A673 (cell line): ENCODE measurements around the gene TMEM198. TPM values are rescaled to one million over a fixed set of nuclear protein-coding genes. Genes with fewer than 3 reads are reported as not detected.

Experiments used
- BruUV-seq: library from RNA; stranded (reverse); fragments of 400-500 nt; replicated peaks from 2 replicates; lab custom pipeline; 2021; lab: Mats Ljungman, UMichigan
- CTCF ChIA-PET: fragments of 300-600 bp; sonication (Branson Sonifier 250); formaldehyde crosslinking; loops from one replicate; lab custom pipeline; 2022; ENCODE audit warnings: antibody characterized with exemption; lab: Charles Lee
- POLR2A ChIA-PET: fragments of 300-600 bp; sonication (Branson Sonifier 250); formaldehyde crosslinking; loops from one replicate; lab custom pipeline; 2022; ENCODE audit warnings: antibody characterized with exemption; ENCODE audit not compliant: low non-redundant PET; lab: Charles Lee
- DNase-seq: peaks from one replicate; pipeline ENCODE4 v3.0.0-alpha.2; 2015; ENCODE audit warnings: low spot score
- H3K27ac ChIP-seq: fragments of 200-600 bp; sonication (generic); 2 replicates; pipeline ENCODE4 v1.5.1; 2016; ENCODE audit warnings: mixed run types, low read depth, mild to moderate bottlenecking, mixed read lengths, antibody characterized with exemption, low read length; ENCODE audit not compliant: poor library complexity, severe bottlenecking
- H3K27me3 ChIP-seq: fragments of 200-600 bp; sonication (generic); replicated peaks from 2 replicates; pipeline ENCODE4 v1.6.1; 2017; ENCODE audit warnings: mixed run types, low read depth, mild to moderate bottlenecking, mixed read lengths, antibody characterized with exemption, low read length; ENCODE audit not compliant: insufficient read depth, poor library complexity
- H3K36me3 ChIP-seq: fragments of 200-600 bp; sonication (generic); 2 replicates; pipeline ENCODE4 v1.6.1; 2016; ENCODE audit warnings: mixed run types, mild to moderate bottlenecking, mixed read lengths, antibody characterized with exemption, low read length; ENCODE audit not compliant: insufficient read depth, poor library complexity, severe bottlenecking
- H3K4me1 ChIP-seq: fragments of 200-600 bp; sonication (generic); 2 replicates; pipeline ENCODE4 v1.6.1; 2017; ENCODE audit warnings: mixed run types, mild to moderate bottlenecking, mixed read lengths, antibody characterized with exemption, low read length; ENCODE audit not compliant: insufficient read depth, poor library complexity, severe bottlenecking
- H3K4me3 ChIP-seq: fragments of 200-600 bp; sonication (generic); 2 replicates; pipeline ENCODE4 v1.5.1; 2016; ENCODE audit warnings: low read depth, mixed run types, mild to moderate bottlenecking, mixed read lengths, low read length; ENCODE audit not compliant: poor library complexity, severe bottlenecking
- H3K9me3 ChIP-seq: fragments of 200-600 bp; sonication (generic); 2 replicates; pipeline ENCODE4 v1.6.1; 2016; ENCODE audit warnings: mixed run types, low read depth, mild to moderate bottlenecking, mixed read lengths, antibody characterized with exemption, low read length; ENCODE audit not compliant: poor library complexity, severe bottlenecking
- CTCF ChIP-seq: fragments of 300-800, 200-600 bp; sonication (generic); conservative IDR thresholded peaks from 2 replicates; pipeline ENCODE4 v1.5.1; 2017; ENCODE audit warnings: low read depth, mild to moderate bottlenecking, antibody characterized with exemption, low read length, moderate library complexity, mixed read lengths
- EZH2 ChIP-seq: fragments of 200-600 bp; sonication (generic); IDR thresholded peaks from 2 replicates; pipeline ENCODE4 v1.6.1; 2017; ENCODE audit warnings: borderline replicate concordance, low read depth, mild to moderate bottlenecking, mixed read lengths, antibody characterized with exemption, low read length; ENCODE audit not compliant: poor library complexity, severe bottlenecking
- intact Hi-C: fragments of 100-400 bp; cut with micrococcal nuclease; formaldehyde crosslinking; loops from one replicate; pipeline ENCODE4 v1.10.0; 2022; ENCODE audit not compliant: unreplicated experiment
- total RNA-seq: library from RNA; stranded (reverse); gene quantifications from 2 replicates; pipeline ENCODE4 v1.2.3, GENCODE V29; 2021

The TMEM198 gene
- total RNA-seq, 1 experiment from 2014 or later: 4.6 TPM

- Histone ChIP-seq H3K4me1 (peaks cover 29% of the 10 kb centered on the region), H3K36me3 (no peaks in the 10 kb centered on the region), H3K4me3 (no peak overlapping the region), H3K27me3 (no peaks in the 10 kb centered on the region), H3K27ac (no peak overlapping the region), H3K9me3 (no peaks in the 10 kb centered on the region)
- CTCF ChIA-PET: interaction anchor here (0.8 to 3.5 kb wide), 7 partner anchors 9 to 117 kb away, joined by 3 to 21 read pairs (median 4); partner anchors contain the start of gene GMPPA
- intact Hi-C loops: loop anchor here (5.0 kb wide), 1 partner anchor 43 kb away; no protein-coding TSS in a partner anchor
- POLR2A ChIA-PET: no interaction called here
- no peak for DNase-seq
- TF ChIP-seq EZH2 (no peak), CTCF (no peak)
- BruUV-seq: no TSS peak
Measured at GRCh38 chr2:219520079-219520478, 23.7 kb upstream of the TMEM198 start.

GRCh38 chr2:219521066-219521880 lies 22.6 kb upstream of the TMEM198 start:
- BruUV-seq: no TSS peak
- TF ChIP-seq CTCF (peak; percentile 77), EZH2 (no peak)
- ChIA-PET POLR2A (no interaction called here), CTCF (interaction anchor here (1.1 to 5.1 kb wide), 6 partner anchors 9 to 26 kb away, joined by 3 to 31 read pairs (median 18); a partner anchor contains a TSS)
- DNase-seq: peak; percentile 73
- no peaks in the 10 kb centered on the region for H3K36me3 ChIP-seq
- H3K27ac ChIP-seq: peak overlapping the region; percentile 38
- H3K4me3 ChIP-seq: no peak overlapping the region
- no peaks in the 10 kb centered on the region for H3K9me3 ChIP-seq
- peaks cover 29% of the 10 kb centered on the region for H3K4me1 ChIP-seq
- intact Hi-C loops: loop anchor here (5.0 kb wide), 1 partner anchor 44 kb away; no protein-coding TSS in a partner anchor
- H3K27me3 ChIP-seq: no peaks in the 10 kb centered on the region

- Histone ChIP-seq H3K4me1 (peaks cover 29% of the 10 kb centered on the region), H3K4me3 (peak overlapping the region; percentile 40), H3K9me3 (no peaks in the 10 kb centered on the region), H3K36me3 (no peaks in the 10 kb centered on the region), H3K27me3 (no peaks in the 10 kb centered on the region), H3K27ac (peak overlapping the region; percentile 38)
- TF ChIP-seq CTCF: no peak
- no peak for TF ChIP-seq EZH2
- intact Hi-C loops: loop anchor here (5.0 kb wide), 1 partner anchor 45 kb away; no protein-coding TSS in a partner anchor
- ChIA-PET POLR2A (interaction anchor here (0.5 kb wide), 1 partner anchor 187 kb away, joined by 3 read pairs; no protein-coding TSS in a partner anchor), CTCF (interaction anchor here (0.6 to 5.1 kb wide), 7 partner anchors 8 to 463 kb away, joined by 3 to 31 read pairs (median 10); partner anchors contain the start of gene GMPPA)
- peak; percentile 77 for DNase-seq
- no TSS peak for BruUV-seq
Measured at GRCh38 chr2:219522111-219523030, 21.5 kb upstream of the TMEM198 start.
